Measurements from ENCODE around the gene DNAH1. TPM values are rescaled to one million over a fixed set of nuclear protein-coding genes. Genes with fewer than 3 reads are reported as not detected.

The DNAH1 gene
- total RNA-seq, 4 donors from 2014 or later: 19.3 to 103 (median 64.2) TPM

- Histone ChIP-seq H3K9me3 (no peaks in the 10 kb centered on the region), H3K4me3 (no peak overlapping the region), H3K4me1 (peaks cover 3 to 53% (median 10%) of the 10 kb centered on the region in 4 donors), H3K36me3 (peaks cover 0 to 45% (median 0%) of the 10 kb centered on the region in 3 donors), H3K27ac (no peak overlapping the region), H3K27me3 (no peaks in the 10 kb centered on the region)
- DNase-seq: peak in 2 of 3 donors; percentile 15 to 38
- TF ChIP-seq CTCF (IDR thresholded peaks at IDR 0.05) (no peak), POLR2A (IDR thresholded peaks at IDR 0.05) (no peak)
These were observed 92.3 kb downstream of the DNAH1 start for GRCh38 chr3:52408466-52408865.

- TF ChIP-seq POLR2A (IDR thresholded peaks at IDR 0.05) (no peak), CTCF (IDR thresholded peaks at IDR 0.05) (no peak)
- Histone ChIP-seq H3K9me3 (no peaks in the 10 kb centered on the region), H3K27ac (no peak overlapping the region), H3K36me3 (peaks cover 0 to 3% (median 0%) of the 10 kb centered on the region in 3 donors), H3K4me1 (peaks cover 0 to 21% (median 0%) of the 10 kb centered on the region in 4 donors), H3K27me3 (no peaks in the 10 kb centered on the region), H3K4me3 (no peak overlapping the region)
- DNase-seq: no peak
These were observed 99.7 kb downstream of the DNAH1 start for GRCh38 chr3:52415800-52416199.

- Histone ChIP-seq H3K36me3 (peaks cover 0 to 3% (median 0%) of the 10 kb centered on the region in 3 donors), H3K4me1 (no peaks in the 10 kb centered on the region), H3K9me3 (no peaks in the 10 kb centered on the region), H3K27ac (no peak overlapping the region), H3K4me3 (no peak overlapping the region), H3K27me3 (no peaks in the 10 kb centered on the region)
- DNase-seq: peak in 1 of 3 donors; percentile 1
- TF ChIP-seq POLR2A (IDR thresholded peaks at IDR 0.05) (no peak), CTCF (IDR thresholded peaks at IDR 0.05) (no peak)
These were observed 104.3 kb downstream of the DNAH1 start for GRCh38 chr3:52420388-52420787.

GRCh38 chr3:52422669-52423068, 106.5 kb downstream of the DNAH1 start:
- Histone ChIP-seq H3K4me1 (no peaks in the 10 kb centered on the region), H3K4me3 (no peak overlapping the region), H3K27me3 (no peaks in the 10 kb centered on the region), H3K36me3 (peaks cover 0 to 3% (median 0%) of the 10 kb centered on the region in 3 donors), H3K27ac (no peak overlapping the region), H3K9me3 (no peaks in the 10 kb centered on the region)
- DNase-seq: peak in 2 of 3 donors; percentile 12 to 17
- TF ChIP-seq CTCF (IDR thresholded peaks at IDR 0.05) (no peak), POLR2A (IDR thresholded peaks at IDR 0.05) (no peak)

- peak in 2 of 3 donors; percentile 14 to 15 for DNase-seq
- Histone ChIP-seq H3K4me1 (no peaks in the 10 kb centered on the region), H3K27ac (no peak overlapping the region), H3K9me3 (no peaks in the 10 kb centered on the region), H3K27me3 (no peaks in the 10 kb centered on the region), H3K36me3 (peaks cover 0 to 3% (median 0%) of the 10 kb centered on the region in 3 donors), H3K4me3 (no peak overlapping the region)
- TF ChIP-seq POLR2A (IDR thresholded peaks at IDR 0.05) (no peak), CTCF (IDR thresholded peaks at IDR 0.05) (no peak)
These were observed 107.1 kb downstream of the DNAH1 start for GRCh38 chr3:52423173-52423572.

Measured in Peyer's patch (tissue), 4 donors.